Left renal pelvis (tissue), 4 donors: ENCODE data around the gene ACLY. TPM values are rescaled to one million over a fixed set of nuclear protein-coding genes. Genes with fewer than 3 reads are reported as not detected.

Source experiments
- DNase-seq, 4 donors: peaks; one replicate each; pipeline ENCODE4 v3.0.0-alpha.2; 2013; ENCODE audit warnings: low read depth in 4 of 4, low spot score in 3 of 4
- polyA plus RNA-seq, 4 donors: library from polyadenylated mRNA; unstranded; fragments of 120-200 nt; gene quantifications; one replicate each; pipeline ENCODE4 v1.2.1, GENCODE V29; 2013; ENCODE audit not compliant: insufficient read length in 4 of 4

The ACLY gene
- polyA plus RNA-seq, 4 donors, result 79.7 to 90.8 (median 86.2) TPM

GRCh38 chr17:41914358-41914766 lies 4.4 kb downstream of the ACLY start:
- no peak for DNase-seq

GRCh38 chr17:41913798-41914197 lies 5.0 kb downstream of the ACLY start:
- no peak for DNase-seq

GRCh38 chr17:41912925-41913324 lies 5.8 kb downstream of the ACLY start:
- no peak for DNase-seq

- DNase-seq, result no peak
Measured at GRCh38 chr17:41910701-41911391, 7.9 kb downstream of the ACLY start.

GRCh38 chr17:41909088-41909487 lies 9.7 kb downstream of the ACLY start:
- DNase-seq, result no peak

GRCh38 chr17:41907633-41908539 lies 10.9 kb downstream of the ACLY start:
- peak in 2 of 4 donors; percentile 63 to 70 for DNase-seq

GRCh38 chr17:41907185-41907556 lies 11.6 kb downstream of the ACLY start:
- no peak for DNase-seq

- no peak for DNase-seq
Measured at GRCh38 chr17:41906465-41907184, 12.1 kb downstream of the ACLY start.

GRCh38 chr17:41905172-41905571 lies 13.6 kb downstream of the ACLY start:
- no peak for DNase-seq

- no peak for DNase-seq
Measured at GRCh38 chr17:41904242-41904841, 14.4 kb downstream of the ACLY start.

GRCh38 chr17:41901646-41902045 lies 17.1 kb downstream of the ACLY start:
- no peak for DNase-seq

GRCh38 chr17:41896726-41897125 lies 22.0 kb downstream of the ACLY start:
- DNase-seq, result no peak

- no peak for DNase-seq
Measured at GRCh38 chr17:41895617-41896016, 23.1 kb downstream of the ACLY start.

GRCh38 chr17:41894791-41895331 lies 23.9 kb downstream of the ACLY start:
- no peak for DNase-seq

GRCh38 chr17:41893384-41893783 lies 25.4 kb downstream of the ACLY start:
- no peak for DNase-seq

GRCh38 chr17:41892021-41892376 lies 26.8 kb downstream of the ACLY start:
- no peak for DNase-seq

- DNase-seq, result no peak
Measured at GRCh38 chr17:41891135-41892020, 27.4 kb downstream of the ACLY start.

GRCh38 chr17:41888332-41888965 lies 30.3 kb downstream of the ACLY start:
- no peak for DNase-seq

- no peak for DNase-seq
Measured at GRCh38 chr17:41885733-41886132, 33.0 kb downstream of the ACLY start.
